Suprapubic skin (tissue), 4 donors: ENCODE data around the gene LZTR1. TPM values are rescaled to one million over a fixed set of nuclear protein-coding genes. Genes with fewer than 3 reads are reported as not detected.

Source experiments
- DNase-seq, 2 donors: peaks; one replicate each; pipeline ENCODE4 v3.0.0-alpha.2; 2019; ENCODE audit warnings: low spot score in 2 of 2
- H3K27ac ChIP-seq: fragments of 200-600 bp; sonication (generic); one replicate; pipeline ENCODE4 v1.5.1; 2019
- H3K27me3 ChIP-seq: fragments of 200-600 bp; sonication (generic); one replicate; pipeline ENCODE4 v1.5.1; 2019
- H3K36me3 ChIP-seq: fragments of 200-600 bp; sonication (generic); one replicate; pipeline ENCODE4 v1.5.1; 2019
- H3K4me1 ChIP-seq: fragments of 200-600 bp; sonication (generic); one replicate; pipeline ENCODE4 v1.5.1; 2019
- H3K4me3 ChIP-seq: fragments of 200-600 bp; sonication (generic); one replicate; pipeline ENCODE4 v1.5.1; 2019; ENCODE audit warnings: mild to moderate bottlenecking
- H3K9me3 ChIP-seq: fragments of 200-600 bp; sonication (generic); one replicate; pipeline ENCODE4 v1.5.1; 2019
- CTCF ChIP-seq, 2 donors: fragments of 200-600 bp in 1 of 2; fragments of 450-650 bp in 1 of 2; sonication (generic) in 1 of 2; IDR thresholded peaks; one replicate each; pipeline ENCODE4 v1.5.1; 2016 to 2019; ENCODE audit warnings: antibody characterized with exemption in 2 of 2, mild to moderate bottlenecking in 1 of 2, moderate library complexity in 1 of 2
- EP300 ChIP-seq: sonication (generic); formaldehyde crosslinking; IDR thresholded peaks from one replicate; pipeline ENCODE4 v1.6.1; 2017; ENCODE audit warnings: antibody characterized with exemption
- POLR2A ChIP-seq, 2 donors: fragments of 450-650 bp; IDR thresholded peaks; one replicate each; pipeline ENCODE4 v1.6.1; 2017; ENCODE audit warnings: antibody characterized with exemption in 2 of 2, mild to moderate bottlenecking in 2 of 2, moderate library complexity in 2 of 2
- POLR2AphosphoS5 ChIP-seq, 3 donors: sonication (generic); formaldehyde crosslinking; IDR thresholded peaks; one replicate each; pipeline ENCODE4 v1.6.1; 2017; ENCODE audit warnings: antibody characterized with exemption in 3 of 3
- WGBS: methylation state at CpG from one replicate; pipeline ENCODE4 v1.1.5; 2018; 5-methylcytosine and 5-hydroxymethylcytosine counted together
- total RNA-seq, 4 donors: library from RNA; depleted of rRNA; stranded (reverse); fragments of >200 nt; gene quantifications; one replicate each; pipeline ENCODE4 v1.1.0, GENCODE V29; 2016

The LZTR1 gene
- total RNA-seq, 4 donors from 2014 or later = 29.3 to 75.6 (median 46.9) TPM

GRCh38 chr22:21010426-21011113, 28.5 kb downstream of the LZTR1 start:
- no peak for TF ChIP-seq POLR2A (IDR thresholded peaks at IDR 0.05)
- TF ChIP-seq POLR2AphosphoS5 (IDR thresholded peaks at IDR 0.05) = no peak
- no peak for TF ChIP-seq EP300
- TF ChIP-seq CTCF (IDR thresholded peaks at IDR 0.05) = no peak
- Histone ChIP-seq H3K36me3 (no peaks in the 10 kb centered on the region), H3K27me3 (no peaks in the 10 kb centered on the region), H3K4me1 (peaks cover 20% of the 10 kb centered on the region), H3K4me3 (no peak overlapping the region), H3K27ac (no peak overlapping the region), H3K9me3 (no peaks in the 10 kb centered on the region)
- 96% methylated on average over 3 of the region's 3 CpGs for WGBS
- no peak for DNase-seq

DNA sequence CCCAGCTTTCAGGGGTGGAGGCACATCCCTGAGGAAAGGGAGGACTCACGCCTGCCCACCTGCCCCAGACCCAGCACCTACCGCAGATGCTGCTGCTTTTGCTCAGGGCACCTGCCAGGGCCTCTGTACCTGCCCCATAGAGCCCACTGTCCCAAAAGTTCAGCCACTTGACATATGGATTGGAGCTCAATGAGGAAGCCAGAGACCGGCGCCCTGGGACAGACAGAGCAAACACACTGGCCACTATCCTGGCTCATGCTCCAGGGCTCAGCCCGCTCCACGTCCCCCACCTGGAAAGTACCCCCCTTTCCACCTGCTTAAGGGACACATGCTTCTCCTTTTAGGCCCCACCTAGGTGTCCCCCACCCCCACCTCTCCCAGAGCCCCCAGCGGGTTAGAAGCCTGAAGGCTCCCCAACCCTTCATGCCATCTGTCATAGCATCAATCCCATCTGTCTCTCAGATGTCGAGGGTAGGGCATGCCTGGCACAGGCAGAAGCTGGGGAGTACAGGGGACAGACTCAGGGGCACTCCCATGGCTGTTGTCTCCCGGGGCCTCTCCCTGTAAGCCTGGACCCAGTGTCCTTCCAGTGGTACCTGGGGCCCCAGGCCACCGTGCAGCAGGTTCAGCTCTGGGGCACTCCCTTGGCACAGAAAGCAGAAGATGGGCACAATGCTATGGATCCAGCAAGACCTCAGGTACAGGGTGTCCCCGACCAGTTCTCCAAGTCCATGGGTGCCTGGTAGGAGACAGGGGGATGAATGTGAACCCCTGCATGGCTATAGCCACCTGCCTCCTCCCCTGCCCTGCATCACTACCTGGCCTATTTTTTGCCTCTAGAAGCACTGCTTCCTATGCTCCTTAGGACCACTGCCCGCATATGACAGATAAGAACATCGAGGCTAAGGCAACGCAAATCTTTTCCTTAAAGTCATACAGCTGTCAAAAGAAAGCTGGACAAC, 30.6 kb downstream of the LZTR1 start:
- TF ChIP-seq POLR2AphosphoS5 (IDR thresholded peaks at IDR 0.05) = no peak
- no peak for TF ChIP-seq CTCF (IDR thresholded peaks at IDR 0.05)
- no peak for TF ChIP-seq POLR2A (IDR thresholded peaks at IDR 0.05)
- no peak for TF ChIP-seq EP300
- Histone ChIP-seq H3K27me3 (no peaks in the 10 kb centered on the region), H3K4me1 (peaks cover 23% of the 10 kb centered on the region), H3K4me3 (no peak overlapping the region), H3K36me3 (no peaks in the 10 kb centered on the region), H3K27ac (no peak overlapping the region), H3K9me3 (no peaks in the 10 kb centered on the region)
- WGBS = 79% methylated on average over 4 of the region's 14 CpGs
- no peak for DNase-seq

GRCh38 chr22:21013657-21014201, 31.6 kb downstream of the LZTR1 start:
- Histone ChIP-seq H3K27ac (no peak overlapping the region), H3K27me3 (no peaks in the 10 kb centered on the region), H3K4me1 (peaks cover 23% of the 10 kb centered on the region), H3K36me3 (no peaks in the 10 kb centered on the region), H3K9me3 (no peaks in the 10 kb centered on the region), H3K4me3 (peak overlapping the region; percentile 50)
- no peak for TF ChIP-seq CTCF (IDR thresholded peaks at IDR 0.05)
- TF ChIP-seq POLR2A (IDR thresholded peaks at IDR 0.05) = no peak
- no peak for TF ChIP-seq POLR2AphosphoS5 (IDR thresholded peaks at IDR 0.05)
- no peak for TF ChIP-seq EP300
- DNase-seq = no peak
- 8% methylated on average over 12 of the region's 24 CpGs for WGBS

GRCh38 chr22:21014202-21014725, 32.2 kb downstream of the LZTR1 start:
- peak; percentile 91 to 92 for DNase-seq
- TF ChIP-seq EP300 = no peak
- TF ChIP-seq POLR2A (IDR thresholded peaks at IDR 0.05) = no peak
- peak in 1 of 3 donors; percentile 27 for TF ChIP-seq POLR2AphosphoS5 (IDR thresholded peaks at IDR 0.05)
- TF ChIP-seq CTCF (IDR thresholded peaks at IDR 0.05) = no peak
- H3K9me3 ChIP-seq = no peaks in the 10 kb centered on the region
- H3K27ac ChIP-seq = no peak overlapping the region
- H3K4me3 ChIP-seq = peak overlapping the region; percentile 50
- H3K27me3 ChIP-seq = no peaks in the 10 kb centered on the region
- H3K36me3 ChIP-seq = no peaks in the 10 kb centered on the region
- H3K4me1 ChIP-seq = peaks cover 23% of the 10 kb centered on the region
- 0% methylated on average over 33 of the region's 40 CpGs for WGBS
